HepG2 (cell line): Measurements from ENCODE around the gene BATF. TPM values are rescaled to one million over a fixed set of nuclear protein-coding genes. Genes with fewer than 3 reads are reported as not detected.

Source experiments
- AFF4 ChIP-seq: sonication (generic); formaldehyde crosslinking; IDR thresholded peaks from 2 replicates; pipeline ENCODE4 v1.4.0; 2020; ENCODE audit warnings: missing genetic modification reagents
- ATF1 ChIP-seq: IDR thresholded peaks from 2 replicates; pipeline ENCODE4 v1.6.1; 2016; ENCODE audit warnings: mild to moderate bottlenecking, control low read depth
- BCL6 ChIP-seq: IDR thresholded peaks from 2 replicates; pipeline ENCODE4 v1.6.1; 2016; ENCODE audit warnings: missing genetic modification reagents, missing compliant biosample characterization
- FLYWCH1 ChIP-seq: sonication (generic); formaldehyde crosslinking; IDR thresholded peaks from 2 replicates; pipeline ENCODE4 v1.8.1; 2023; ENCODE audit warnings: mild to moderate bottlenecking, missing genetic modification reagents
- FOSL2 ChIP-seq: sonication (generic); formaldehyde crosslinking; IDR thresholded peaks from 2 replicates; pipeline ENCODE4 v1.4.0; 2020; ENCODE audit warnings: missing genetic modification reagents
- FOXC1 ChIP-seq: sonication (generic); formaldehyde crosslinking; IDR thresholded peaks from 2 replicates; pipeline ENCODE4 v1.8.0; 2022; ENCODE audit warnings: mild to moderate bottlenecking, missing genetic modification reagents, borderline replicate concordance
- HNRNPH1 ChIP-seq: fragments of 200-400 bp; formaldehyde crosslinking; optimal IDR thresholded peaks from 2 replicates; pipeline ENCODE3; 2017; ENCODE audit warnings: mild to moderate bottlenecking, low read depth, low read length
- IRF2 ChIP-seq: IDR thresholded peaks from 2 replicates; pipeline ENCODE4 v1.6.1; 2018; ENCODE audit warnings: missing genetic modification reagents, missing compliant biosample characterization
- ISL2 ChIP-seq: sonication (generic); formaldehyde crosslinking; IDR thresholded peaks from 2 replicates; pipeline ENCODE4 v1.5.0; 2020; ENCODE audit warnings: missing genetic modification reagents
- LCORL ChIP-seq, 2 experiments: fragments of 450-650 bp in 1 of 2; sonication (generic) in 1 of 2; formaldehyde crosslinking in 1 of 2; IDR thresholded peaks; 2 replicates each; pipeline versions ENCODE4 v1.5.0 to v1.6.1; 2017 to 2020; ENCODE audit warnings: antibody characterized with exemption in 1 of 2, missing genetic modification reagents in 1 of 2
- NCOA2 ChIP-seq: sonication (generic); formaldehyde crosslinking; IDR thresholded peaks from 2 replicates; pipeline ENCODE4 v1.8.0; 2022; ENCODE audit warnings: inconsistent platforms
- PBX2 ChIP-seq: IDR thresholded peaks from 2 replicates; pipeline ENCODE4 v1.6.1; 2016; ENCODE audit warnings: control low read depth
- PITX1 ChIP-seq: sonication (generic); formaldehyde crosslinking; IDR thresholded peaks from 2 replicates; pipeline ENCODE4 v1.5.1; 2020; ENCODE audit warnings: mild to moderate bottlenecking, missing genetic modification reagents
- SMC3 ChIP-seq: IDR thresholded peaks from 2 replicates; pipeline ENCODE4 v1.6.1; 2011; ENCODE audit warnings: low read length, improper control_type of control experiment
- SNRNP70 ChIP-seq: fragments of 200-400 bp; formaldehyde crosslinking; IDR thresholded peaks from 2 replicates; pipeline ENCODE4 v1.6.1; 2017; ENCODE audit warnings: mild to moderate bottlenecking, low read depth, low read length, moderate library complexity
- SSRP1 ChIP-seq: IDR thresholded peaks from 2 replicates; pipeline ENCODE4 v1.6.1; 2016; ENCODE audit warnings: control low read depth
- TBX3 ChIP-seq: fragments of 450-650 bp; IDR thresholded peaks from 2 replicates; pipeline ENCODE4 v1.6.1; 2017; ENCODE audit warnings: antibody characterized with exemption, mild to moderate bottlenecking, inconsistent platforms, borderline replicate concordance
- XRCC5 ChIP-seq: fragments of 200-400 bp; formaldehyde crosslinking; optimal IDR thresholded peaks from 2 replicates; pipeline ENCODE3; 2017; ENCODE audit warnings: mild to moderate bottlenecking, low read length
- ZBTB38 ChIP-seq: sonication (generic); formaldehyde crosslinking; IDR thresholded peaks from 2 replicates; pipeline ENCODE4 v1.5.1; 2020; ENCODE audit warnings: mild to moderate bottlenecking, missing genetic modification reagents
- ZNF205 ChIP-seq: IDR thresholded peaks from 2 replicates; pipeline ENCODE4 v1.6.1; 2018; ENCODE audit warnings: missing biosample characterization, missing genetic modification reagents
- ZNF235 ChIP-seq: sonication (generic); formaldehyde crosslinking; IDR thresholded peaks from 2 replicates; pipeline ENCODE4 v1.8.1; 2023; ENCODE audit warnings: mild to moderate bottlenecking, missing genetic modification reagents, borderline replicate concordance
- ZNF264 ChIP-seq: sonication (generic); formaldehyde crosslinking; IDR thresholded peaks from 2 replicates; pipeline ENCODE4 v1.4.0; 2020; ENCODE audit warnings: missing genetic modification reagents
- ZNF569 ChIP-seq: sonication (generic); formaldehyde crosslinking; IDR thresholded peaks from 2 replicates; pipeline ENCODE4 v1.5.0; 2020; ENCODE audit warnings: mild to moderate bottlenecking, missing genetic modification reagents, moderate library complexity, borderline replicate concordance
- ZNF605 ChIP-seq: sonication (generic); formaldehyde crosslinking; IDR thresholded peaks from 2 replicates; pipeline ENCODE4 v1.8.0; 2022; ENCODE audit warnings: mild to moderate bottlenecking, missing genetic modification reagents
- ZNF614 ChIP-seq: IDR thresholded peaks from 2 replicates; pipeline ENCODE4 v1.6.1; 2018; ENCODE audit warnings: missing biosample characterization, missing genetic modification reagents, inconsistent platforms, borderline replicate concordance
- ZNF619 ChIP-seq: sonication (generic); formaldehyde crosslinking; IDR thresholded peaks from 2 replicates; pipeline ENCODE4 v1.4.0; 2020; ENCODE audit warnings: mild to moderate bottlenecking, missing genetic modification reagents
- polyA plus RNA-seq, 8 experiments: library from polyadenylated mRNA; depleted of rRNA in 3 of 8; stranded (reverse) in 7 of 8; unstranded in 1 of 8; fragments of >200 nt; fragmentation: Illumina TruSeq in 4 of 8; extraction: Trizol in 4 of 8; gene quantifications; 2 replicates each; pipeline versions ENCODE4 v1.2.1 to v1.2.3, GENCODE V29; 2011 to 2016; ENCODE audit warnings: low read depth in 4 of 8, missing spikeins in 1 of 8, mixed read lengths in 1 of 8; ENCODE audit not compliant: insufficient read depth in 1 of 8
- total RNA-seq, 5 experiments: library from RNA; depleted of rRNA; stranded (reverse); fragments of >200 nt; fragmentation: Illumina TruSeq; extraction: Trizol; gene quantifications; 2 replicates each; pipeline ENCODE4 v1.2.3, GENCODE V29; 2016; ENCODE audit warnings: low read depth in 1 of 5
- TF ChIP-seq, protein P1 (sequence below): sonication (generic); formaldehyde crosslinking; IDR thresholded peaks from 2 replicates; pipeline ENCODE4 v1.4.0; 2020; ENCODE audit warnings: missing genetic modification reagents

BATF gene
- total and polyA plus RNA-seq, 2 of the 13 experiments (the other 11 are each of a cell fraction or from before 2014, with no cell fraction given) = 0.22 to 0.37 TPM

- TF ChIP-seq LCORL (IDR thresholded peaks at IDR 0.05) = no peak
- TF ChIP-seq LCORL (CRISPR knock-in tag; IDR thresholded peaks at IDR 0.05) = 0 out of 2 replicates have a peak, but pooled peaks have one; percentile 64
- no peak for TF ChIP-seq TBX3
- TF ChIP-seq ZNF235 (CRISPR knock-in tag) = no peak
- peak; percentile 92 for TF ChIP-seq SMC3
- TF ChIP-seq ZNF569 (CRISPR knock-in tag) = no peak
- TF ChIP-seq ISL2 = no peak
- TF ChIP-seq, protein P1, sequence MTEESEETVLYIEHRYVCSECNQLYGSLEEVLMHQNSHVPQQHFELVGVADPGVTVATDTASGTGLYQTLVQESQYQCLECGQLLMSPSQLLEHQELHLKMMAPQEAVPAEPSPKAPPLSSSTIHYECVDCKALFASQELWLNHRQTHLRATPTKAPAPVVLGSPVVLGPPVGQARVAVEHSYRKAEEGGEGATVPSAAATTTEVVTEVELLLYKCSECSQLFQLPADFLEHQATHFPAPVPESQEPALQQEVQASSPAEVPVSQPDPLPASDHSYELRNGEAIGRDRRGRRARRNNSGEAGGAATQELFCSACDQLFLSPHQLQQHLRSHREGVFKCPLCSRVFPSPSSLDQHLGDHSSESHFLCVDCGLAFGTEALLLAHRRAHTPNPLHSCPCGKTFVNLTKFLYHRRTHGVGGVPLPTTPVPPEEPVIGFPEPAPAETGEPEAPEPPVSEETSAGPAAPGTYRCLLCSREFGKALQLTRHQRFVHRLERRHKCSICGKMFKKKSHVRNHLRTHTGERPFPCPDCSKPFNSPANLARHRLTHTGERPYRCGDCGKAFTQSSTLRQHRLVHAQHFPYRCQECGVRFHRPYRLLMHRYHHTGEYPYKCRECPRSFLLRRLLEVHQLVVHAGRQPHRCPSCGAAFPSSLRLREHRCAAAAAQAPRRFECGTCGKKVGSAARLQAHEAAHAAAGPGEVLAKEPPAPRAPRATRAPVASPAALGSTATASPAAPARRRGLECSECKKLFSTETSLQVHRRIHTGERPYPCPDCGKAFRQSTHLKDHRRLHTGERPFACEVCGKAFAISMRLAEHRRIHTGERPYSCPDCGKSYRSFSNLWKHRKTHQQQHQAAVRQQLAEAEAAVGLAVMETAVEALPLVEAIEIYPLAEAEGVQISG = peak; percentile 50; the same call in 1 of the 2 replicates
- TF ChIP-seq ZNF619 (CRISPR knock-in tag) = no peak
- no peak for TF ChIP-seq FOXC1
- TF ChIP-seq XRCC5 = peak; percentile 69
- peak; percentile 58; the same call in 1 of the 2 replicates for TF ChIP-seq ZNF605 (CRISPR knock-in tag)
- TF ChIP-seq NCOA2 (CRISPR knock-in tag) = no peak
- TF ChIP-seq SNRNP70 = no peak
- TF ChIP-seq PBX2 (CRISPR knock-in tag) = no peak
- TF ChIP-seq AFF4 (CRISPR knock-in tag) = no peak
- no peak for TF ChIP-seq ATF1 (CRISPR knock-in tag)
- no peak for TF ChIP-seq ZNF614 (CRISPR knock-in tag)
- 0 out of 2 replicates have a peak, but pooled peaks have one; percentile 42 for TF ChIP-seq IRF2 (CRISPR knock-in tag)
- no peak for TF ChIP-seq ZBTB38 (CRISPR knock-in tag)
- TF ChIP-seq SSRP1 (CRISPR knock-in tag) = no peak
- TF ChIP-seq BCL6 (CRISPR knock-in tag) = peak; percentile 17; the same call in 1 of the 2 replicates
- TF ChIP-seq FLYWCH1 = no peak
- no peak for TF ChIP-seq HNRNPH1
- TF ChIP-seq FOSL2 = peak; percentile 44
- TF ChIP-seq ZNF205 (CRISPR knock-in tag) = no peak
- no peak for TF ChIP-seq ZNF264 (CRISPR knock-in tag)
- peak; percentile 71 for TF ChIP-seq PITX1
Observed at GRCh38 chr14:75561013-75561432, 38.8 kb downstream of the BATF start (continued).
